ENCODE measurements around the gene RNASEL.

DNA sequence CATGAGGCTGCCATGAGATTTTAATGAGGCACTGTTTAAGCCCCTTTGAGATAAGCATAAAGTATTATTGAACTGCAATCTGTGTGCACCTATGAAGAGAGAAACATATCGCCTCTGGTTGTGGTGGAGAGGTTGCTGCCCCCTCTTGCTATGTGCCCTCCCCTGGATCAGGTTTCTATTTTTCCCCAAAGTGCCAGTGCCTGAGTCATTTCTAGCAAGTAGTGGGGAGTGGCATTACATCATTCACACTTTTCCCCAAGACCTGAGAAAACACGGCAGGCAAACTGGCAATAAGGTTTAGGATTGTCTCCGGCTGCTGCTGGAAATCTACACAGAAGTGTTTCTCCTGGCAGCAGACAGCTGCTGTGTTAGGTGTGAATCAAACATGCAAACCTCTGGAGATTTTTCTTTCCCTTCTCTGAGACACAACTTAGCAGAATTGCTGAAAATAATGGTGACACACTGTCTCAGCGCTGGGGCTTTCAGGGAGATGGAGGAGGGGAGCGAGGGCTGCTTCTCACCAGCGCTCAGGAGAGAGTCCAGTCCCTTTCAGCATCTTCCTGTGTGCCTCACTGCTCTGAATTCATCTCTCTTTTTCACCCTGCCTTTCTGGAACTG is 28.8 kb upstream of the RNASEL start:
- TF ChIP-seq CTCF (IDR thresholded peaks at IDR 0.05) (no peak), SIN3A (IDR thresholded peaks at IDR 0.05; ENCODE audit: borderline replicate concordance, insufficient read depth, low read depth, low read length) (no peak)
- TF ChIP-seq, protein P1, sequence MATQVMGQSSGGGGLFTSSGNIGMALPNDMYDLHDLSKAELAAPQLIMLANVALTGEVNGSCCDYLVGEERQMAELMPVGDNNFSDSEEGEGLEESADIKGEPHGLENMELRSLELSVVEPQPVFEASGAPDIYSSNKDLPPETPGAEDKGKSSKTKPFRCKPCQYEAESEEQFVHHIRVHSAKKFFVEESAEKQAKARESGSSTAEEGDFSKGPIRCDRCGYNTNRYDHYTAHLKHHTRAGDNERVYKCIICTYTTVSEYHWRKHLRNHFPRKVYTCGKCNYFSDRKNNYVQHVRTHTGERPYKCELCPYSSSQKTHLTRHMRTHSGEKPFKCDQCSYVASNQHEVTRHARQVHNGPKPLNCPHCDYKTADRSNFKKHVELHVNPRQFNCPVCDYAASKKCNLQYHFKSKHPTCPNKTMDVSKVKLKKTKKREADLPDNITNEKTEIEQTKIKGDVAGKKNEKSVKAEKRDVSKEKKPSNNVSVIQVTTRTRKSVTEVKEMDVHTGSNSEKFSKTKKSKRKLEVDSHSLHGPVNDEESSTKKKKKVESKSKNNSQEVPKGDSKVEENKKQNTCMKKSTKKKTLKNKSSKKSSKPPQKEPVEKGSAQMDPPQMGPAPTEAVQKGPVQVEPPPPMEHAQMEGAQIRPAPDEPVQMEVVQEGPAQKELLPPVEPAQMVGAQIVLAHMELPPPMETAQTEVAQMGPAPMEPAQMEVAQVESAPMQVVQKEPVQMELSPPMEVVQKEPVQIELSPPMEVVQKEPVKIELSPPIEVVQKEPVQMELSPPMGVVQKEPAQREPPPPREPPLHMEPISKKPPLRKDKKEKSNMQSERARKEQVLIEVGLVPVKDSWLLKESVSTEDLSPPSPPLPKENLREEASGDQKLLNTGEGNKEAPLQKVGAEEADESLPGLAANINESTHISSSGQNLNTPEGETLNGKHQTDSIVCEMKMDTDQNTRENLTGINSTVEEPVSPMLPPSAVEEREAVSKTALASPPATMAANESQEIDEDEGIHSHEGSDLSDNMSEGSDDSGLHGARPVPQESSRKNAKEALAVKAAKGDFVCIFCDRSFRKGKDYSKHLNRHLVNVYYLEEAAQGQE (IDR thresholded peaks at IDR 0.05; ENCODE audit: insufficient read depth in 1 of 2, low read depth in 2 of 2, low read length in 1 of 2), result no peak

All from Panc1 (cell line).